ENCODE results near the gene ADGRA1.

DNA sequence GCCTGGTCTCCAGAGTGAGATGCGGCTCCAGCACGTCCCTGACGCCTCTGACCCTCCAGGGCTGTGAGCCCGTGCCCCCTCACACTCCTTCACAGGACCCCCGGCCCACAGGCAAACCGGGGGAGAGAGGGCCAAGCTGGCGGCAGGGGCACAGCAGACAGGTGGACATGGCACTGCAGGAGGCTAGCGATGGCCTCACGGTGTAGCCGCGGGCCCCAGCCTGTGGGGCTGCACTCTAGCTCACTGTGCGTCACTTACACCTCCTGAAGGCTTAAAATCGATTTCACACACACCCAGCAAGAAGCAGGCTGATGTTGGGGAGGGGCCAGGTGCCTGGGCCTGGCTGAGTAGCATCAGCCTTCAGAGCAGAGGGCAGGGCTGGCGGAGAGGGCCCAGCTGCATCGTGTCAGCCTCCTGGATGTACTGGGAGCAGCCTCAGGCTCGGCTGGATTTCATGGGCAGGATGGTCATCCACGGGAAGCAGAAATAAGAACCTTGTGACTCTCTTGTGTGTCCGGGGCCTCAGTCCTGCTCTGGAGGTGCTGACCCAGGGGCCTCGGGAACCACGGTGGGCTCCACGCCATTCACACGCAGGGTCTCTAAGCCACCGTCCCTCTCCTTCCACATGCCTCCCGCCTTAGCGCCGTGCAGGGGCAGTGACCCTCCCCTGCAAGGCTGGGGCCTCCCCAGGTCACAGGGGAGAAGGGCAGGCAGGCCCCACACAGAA lies 52.9 kb downstream of the ADGRA1 start:
- TF ChIP-seq POLR2A (IDR thresholded peaks at IDR 0.05): no peak
- TF ChIP-seq, protein P1, sequence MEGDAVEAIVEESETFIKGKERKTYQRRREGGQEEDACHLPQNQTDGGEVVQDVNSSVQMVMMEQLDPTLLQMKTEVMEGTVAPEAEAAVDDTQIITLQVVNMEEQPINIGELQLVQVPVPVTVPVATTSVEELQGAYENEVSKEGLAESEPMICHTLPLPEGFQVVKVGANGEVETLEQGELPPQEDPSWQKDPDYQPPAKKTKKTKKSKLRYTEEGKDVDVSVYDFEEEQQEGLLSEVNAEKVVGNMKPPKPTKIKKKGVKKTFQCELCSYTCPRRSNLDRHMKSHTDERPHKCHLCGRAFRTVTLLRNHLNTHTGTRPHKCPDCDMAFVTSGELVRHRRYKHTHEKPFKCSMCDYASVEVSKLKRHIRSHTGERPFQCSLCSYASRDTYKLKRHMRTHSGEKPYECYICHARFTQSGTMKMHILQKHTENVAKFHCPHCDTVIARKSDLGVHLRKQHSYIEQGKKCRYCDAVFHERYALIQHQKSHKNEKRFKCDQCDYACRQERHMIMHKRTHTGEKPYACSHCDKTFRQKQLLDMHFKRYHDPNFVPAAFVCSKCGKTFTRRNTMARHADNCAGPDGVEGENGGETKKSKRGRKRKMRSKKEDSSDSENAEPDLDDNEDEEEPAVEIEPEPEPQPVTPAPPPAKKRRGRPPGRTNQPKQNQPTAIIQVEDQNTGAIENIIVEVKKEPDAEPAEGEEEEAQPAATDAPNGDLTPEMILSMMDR (IDR thresholded peaks at IDR 0.05): no peak
